ENCODE data around the gene USP34. TPM values are rescaled to one million over a fixed set of nuclear protein-coding genes. Genes with fewer than 3 reads are reported as not detected.
"Not testable (repeated sequence)": the region's sequence is repeated elsewhere in the genome, so short reads cannot be mapped to it uniquely, and the experiment has no call there.

USP34 gene
- total RNA-seq, 1 donor from 2014 or later = 96.9 TPM

GRCh38 chr2:61253136-61253535 is 217.8 kb downstream of the USP34 start:
- DNase-seq (ENCODE audit: low spot score) = no peak

- no peak for DNase-seq (ENCODE audit: low spot score)
These were observed 218.9 kb downstream of the USP34 start for GRCh38 chr2:61252031-61252430.

- no peak for DNase-seq (ENCODE audit: low spot score)
These were observed 221.3 kb downstream of the USP34 start for GRCh38 chr2:61249521-61250071.

GRCh38 chr2:61247204-61247812 is 223.6 kb downstream of the USP34 start:
- no peak for DNase-seq (ENCODE audit: low spot score)

GRCh38 chr2:61244694-61245093 is 226.2 kb downstream of the USP34 start:
- no peak for DNase-seq (ENCODE audit: low spot score)

GRCh38 chr2:61241266-61241665 is 229.6 kb downstream of the USP34 start:
- DNase-seq (ENCODE audit: low spot score) = no peak

- DNase-seq (ENCODE audit: low spot score) = no peak
These were observed 232.5 kb downstream of the USP34 start for GRCh38 chr2:61238219-61239012.

GRCh38 chr2:61235716-61236115 is 235.2 kb downstream of the USP34 start:
- no peak for DNase-seq (ENCODE audit: low spot score)

GRCh38 chr2:61233581-61233980 is 237.3 kb downstream of the USP34 start:
- no peak for DNase-seq (ENCODE audit: low spot score)

- DNase-seq (ENCODE audit: low spot score) = no peak
These were observed 241.0 kb downstream of the USP34 start for GRCh38 chr2:61229936-61230335.

GRCh38 chr2:61222567-61222966 is 248.3 kb downstream of the USP34 start:
- no peak for DNase-seq (ENCODE audit: low spot score)

GRCh38 chr2:61221819-61222218 is 249.1 kb downstream of the USP34 start:
- DNase-seq (ENCODE audit: low spot score) = no peak

- DNase-seq (ENCODE audit: low spot score) = no peak
These were observed 250.1 kb downstream of the USP34 start for GRCh38 chr2:61220768-61221167.

- DNase-seq (ENCODE audit: low spot score) = no peak
These were observed 252.1 kb downstream of the USP34 start for GRCh38 chr2:61218817-61219170.

- no peak for DNase-seq (ENCODE audit: low spot score)
These were observed 252.6 kb downstream of the USP34 start for GRCh38 chr2:61218076-61218816.

GRCh38 chr2:61214171-61214570 is 256.7 kb downstream of the USP34 start:
- no peak for DNase-seq (ENCODE audit: low spot score)

- no peak for DNase-seq (ENCODE audit: low spot score)
These were observed 260.4 kb downstream of the USP34 start for GRCh38 chr2:61210332-61210981.

- DNase-seq (ENCODE audit: low spot score) = no peak
These were observed 265.8 kb downstream of the USP34 start for GRCh38 chr2:61205132-61205531.

GRCh38 chr2:61196671-61197070 is 274.2 kb downstream of the USP34 start:
- no peak for DNase-seq (ENCODE audit: low spot score)

GRCh38 chr2:61194646-61195045 is 276.2 kb downstream of the USP34 start:
- not testable (repeated sequence) for DNase-seq (ENCODE audit: low spot score)
